Measurements from ENCODE around the gene CAPSL.
"Not testable (repeated sequence)": the region's sequence is repeated elsewhere in the genome, so short reads cannot be mapped to it uniquely, and the experiment has no call there.

CAPSL gene

DNA sequence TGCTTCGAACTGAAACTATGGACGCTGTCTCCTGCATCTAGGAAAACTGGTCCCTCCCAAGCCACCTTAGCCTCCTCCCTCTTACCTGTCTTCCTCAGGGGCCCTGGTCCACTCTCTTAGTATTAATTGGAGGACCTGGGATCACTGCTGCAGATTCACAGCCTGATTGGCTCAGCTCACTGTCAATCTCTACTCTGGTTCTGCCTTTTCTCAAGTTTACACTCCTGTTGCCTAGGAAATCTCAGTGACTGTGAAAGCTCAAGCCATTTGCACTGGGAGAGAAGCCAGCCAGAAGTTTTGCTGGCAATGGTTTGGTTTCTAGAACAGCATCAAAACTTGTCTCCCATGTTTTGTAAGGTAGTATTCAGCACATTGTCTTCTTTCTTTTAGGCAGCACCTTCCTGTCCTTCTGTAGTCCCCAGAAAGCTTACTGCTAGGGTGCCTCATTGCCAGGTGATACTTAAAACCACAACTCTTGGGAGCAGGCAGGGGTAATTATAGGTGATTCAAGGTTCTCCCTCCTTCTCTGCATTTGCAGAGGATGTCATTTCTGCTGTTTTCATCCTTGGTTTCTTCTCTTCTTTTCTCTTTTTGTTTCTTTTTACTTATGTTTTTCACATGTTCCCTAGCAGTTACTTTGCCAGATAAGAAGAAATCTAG lies at the start of gene CAPSL:
TSS of gene CAPSL (minus strand) at position 55 of the 660 bp plus-strand sequence. CDS start 17,502 bp downstream, outside the sequence.
- Histone ChIP-seq H3K79me2 (ENCODE audit: low read length) (no peaks in the 10 kb centered on the region), H2AFZ (ENCODE audit: low read length) (no peak within 1 kb of the TSS), H3K9me3 (replicated peaks; ENCODE audit: insufficient read depth, low read length) (no peaks in the 10 kb centered on the region), H3K9me2 (replicated peaks; ENCODE audit: insufficient read depth, low read length) (no peaks in the 10 kb centered on the region), H3K27ac (ENCODE audit: low read length) (no peak within 1 kb of the TSS), H3K4me3 (ENCODE audit: low read length) (no peak within 1 kb of the TSS), H3K36me3 (replicated peaks; ENCODE audit: insufficient read depth, low read length) (no peaks in the 10 kb centered on the region), H3K9ac (ENCODE audit: low read length) (no peak within 1 kb of the TSS), H3K4me2 (ENCODE audit: low read depth, low read length) (no peak within 1 kb of the TSS), H4K20me1 (ENCODE audit: insufficient read depth, low read length) (no peaks in the 10 kb centered on the region), H3K4me1 (ENCODE audit: low read length) (no peaks in the 10 kb centered on the region), H3K27me3 (replicated peaks; ENCODE audit: insufficient read depth, low read length) (no peaks in the 10 kb centered on the region), H3F3A (ENCODE audit: insufficient read depth, low read length) (no peaks in the 10 kb centered on the region)
- DNase-seq, result peak; percentile 32
- TF ChIP-seq EZH2 (optimal IDR thresholded peaks at IDR 0.05; ENCODE audit: low read depth, low read length) (no peak), EZH2phosphoT487 (IDR thresholded peaks at IDR 0.05; ENCODE audit: low read length) (no peak)
- TF ChIP-seq, protein P1, sequence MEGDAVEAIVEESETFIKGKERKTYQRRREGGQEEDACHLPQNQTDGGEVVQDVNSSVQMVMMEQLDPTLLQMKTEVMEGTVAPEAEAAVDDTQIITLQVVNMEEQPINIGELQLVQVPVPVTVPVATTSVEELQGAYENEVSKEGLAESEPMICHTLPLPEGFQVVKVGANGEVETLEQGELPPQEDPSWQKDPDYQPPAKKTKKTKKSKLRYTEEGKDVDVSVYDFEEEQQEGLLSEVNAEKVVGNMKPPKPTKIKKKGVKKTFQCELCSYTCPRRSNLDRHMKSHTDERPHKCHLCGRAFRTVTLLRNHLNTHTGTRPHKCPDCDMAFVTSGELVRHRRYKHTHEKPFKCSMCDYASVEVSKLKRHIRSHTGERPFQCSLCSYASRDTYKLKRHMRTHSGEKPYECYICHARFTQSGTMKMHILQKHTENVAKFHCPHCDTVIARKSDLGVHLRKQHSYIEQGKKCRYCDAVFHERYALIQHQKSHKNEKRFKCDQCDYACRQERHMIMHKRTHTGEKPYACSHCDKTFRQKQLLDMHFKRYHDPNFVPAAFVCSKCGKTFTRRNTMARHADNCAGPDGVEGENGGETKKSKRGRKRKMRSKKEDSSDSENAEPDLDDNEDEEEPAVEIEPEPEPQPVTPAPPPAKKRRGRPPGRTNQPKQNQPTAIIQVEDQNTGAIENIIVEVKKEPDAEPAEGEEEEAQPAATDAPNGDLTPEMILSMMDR (IDR thresholded peaks at IDR 0.05; ENCODE audit: low read length), result no peak

DNA sequence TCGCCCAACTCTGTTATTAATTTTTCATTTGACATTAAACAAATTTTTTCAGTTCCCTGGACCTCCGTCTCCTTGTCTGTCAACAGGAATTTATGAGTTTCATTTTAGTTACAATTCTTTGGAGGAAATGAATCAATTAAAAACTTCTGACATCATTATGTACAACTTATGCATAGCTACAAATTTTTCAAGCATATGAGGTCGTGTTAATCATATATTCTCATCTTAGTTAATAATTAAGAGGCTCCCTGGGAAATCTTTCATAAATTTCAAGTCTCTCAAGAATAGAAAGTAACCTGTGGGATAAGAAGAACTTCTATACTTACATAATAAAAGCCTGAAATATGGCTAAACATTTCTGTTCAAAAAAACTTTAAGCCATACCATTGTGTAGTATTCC lies 49.4 kb upstream of the CAPSL start:
- Histone ChIP-seq H3K27me3 (replicated peaks; ENCODE audit: insufficient read depth, low read length) (no peaks in the 10 kb centered on the region), H3K27ac (ENCODE audit: low read length) (no peak overlapping the region), H3K4me3 (ENCODE audit: low read length) (no peak overlapping the region), H2AFZ (ENCODE audit: low read length) (no peak overlapping the region), H3K9me2 (replicated peaks; ENCODE audit: insufficient read depth, low read length) (no peaks in the 10 kb centered on the region), H3K4me1 (ENCODE audit: low read length) (no peaks in the 10 kb centered on the region), H3K9me3 (replicated peaks; ENCODE audit: insufficient read depth, low read length) (no peaks in the 10 kb centered on the region), H3F3A (ENCODE audit: insufficient read depth, low read length) (no peaks in the 10 kb centered on the region), H3K9ac (ENCODE audit: low read length) (no peak overlapping the region), H4K20me1 (ENCODE audit: insufficient read depth, low read length) (no peaks in the 10 kb centered on the region), H3K4me2 (ENCODE audit: low read depth, low read length) (no peak overlapping the region), H3K36me3 (replicated peaks; ENCODE audit: insufficient read depth, low read length) (no peaks in the 10 kb centered on the region), H3K79me2 (ENCODE audit: low read length) (no peaks in the 10 kb centered on the region)
- TF ChIP-seq, protein P1 (IDR thresholded peaks at IDR 0.05; ENCODE audit: low read length), result no peak
- TF ChIP-seq EZH2 (optimal IDR thresholded peaks at IDR 0.05; ENCODE audit: low read depth, low read length) (no peak), EZH2phosphoT487 (IDR thresholded peaks at IDR 0.05; ENCODE audit: low read length) (no peak)
- no peak for DNase-seq

DNA sequence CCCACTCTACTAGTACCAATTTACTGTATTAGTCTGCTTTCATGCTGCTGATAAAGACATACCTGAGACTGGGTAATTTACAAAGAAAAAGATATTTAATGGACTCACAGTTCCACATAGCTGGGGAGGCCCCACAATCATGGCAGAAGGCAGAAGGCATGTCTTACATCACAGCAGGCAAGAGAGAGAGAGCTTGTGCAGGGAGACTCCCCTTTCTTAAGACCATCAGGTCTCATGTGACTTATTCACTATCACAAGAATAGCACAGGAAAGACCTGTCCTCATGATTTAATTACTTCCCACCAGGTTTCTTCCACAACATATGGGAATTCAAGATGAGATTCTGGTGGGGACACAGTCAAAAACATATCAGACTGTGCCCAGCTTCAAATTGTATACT lies 41.3 kb upstream of the CAPSL start:
- Histone ChIP-seq H3K4me1 (ENCODE audit: low read length) (no peaks in the 10 kb centered on the region), H3K9me3 (replicated peaks; ENCODE audit: insufficient read depth, low read length) (no peaks in the 10 kb centered on the region), H3K27me3 (replicated peaks; ENCODE audit: insufficient read depth, low read length) (no peaks in the 10 kb centered on the region), H2AFZ (ENCODE audit: low read length) (no peak overlapping the region), H3K36me3 (replicated peaks; ENCODE audit: insufficient read depth, low read length) (no peaks in the 10 kb centered on the region), H4K20me1 (ENCODE audit: insufficient read depth, low read length) (no peaks in the 10 kb centered on the region), H3K9ac (ENCODE audit: low read length) (no peak overlapping the region), H3K4me2 (ENCODE audit: low read depth, low read length) (no peak overlapping the region), H3K4me3 (ENCODE audit: low read length) (no peak overlapping the region), H3K27ac (ENCODE audit: low read length) (no peak overlapping the region), H3K79me2 (ENCODE audit: low read length) (no peaks in the 10 kb centered on the region), H3F3A (ENCODE audit: insufficient read depth, low read length) (no peaks in the 10 kb centered on the region), H3K9me2 (replicated peaks; ENCODE audit: insufficient read depth, low read length) (no peaks in the 10 kb centered on the region)
- DNase-seq, result no peak
- TF ChIP-seq, protein P1 (IDR thresholded peaks at IDR 0.05; ENCODE audit: low read length), result no peak
- TF ChIP-seq EZH2 (optimal IDR thresholded peaks at IDR 0.05; ENCODE audit: low read depth, low read length) (no peak), EZH2phosphoT487 (IDR thresholded peaks at IDR 0.05; ENCODE audit: low read length) (no peak)

DNA sequence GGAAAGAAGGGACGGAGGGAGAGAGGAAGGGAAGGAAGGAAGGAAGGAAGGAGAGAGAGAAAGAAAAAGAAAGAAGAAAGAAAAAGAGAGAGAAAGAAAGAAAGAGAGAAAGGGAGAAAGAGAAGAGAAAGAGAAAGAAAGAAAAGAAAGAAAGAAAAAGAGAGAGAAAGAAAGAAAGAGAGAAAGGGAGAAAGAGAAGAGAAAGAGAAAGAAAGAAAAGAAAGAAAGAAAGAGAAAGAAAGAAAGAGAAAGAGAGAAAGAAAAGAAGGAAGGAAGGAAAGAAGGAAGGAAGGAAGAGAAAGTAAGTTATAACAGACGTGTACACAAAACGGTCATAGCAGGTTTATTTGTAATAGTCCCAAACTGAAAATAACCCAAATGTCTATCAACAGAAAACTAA lies 38.4 kb upstream of the CAPSL start:
- not testable (repeated sequence) for H4K20me1 ChIP-seq (ENCODE audit: insufficient read depth, low read length); H3K27ac ChIP-seq (ENCODE audit: low read length); H3K4me1 ChIP-seq (ENCODE audit: low read length); H3K27me3 ChIP-seq (replicated peaks; ENCODE audit: insufficient read depth, low read length); DNase-seq; H2AFZ ChIP-seq (ENCODE audit: low read length); H3K9me2 ChIP-seq (replicated peaks; ENCODE audit: insufficient read depth, low read length); H3K4me2 ChIP-seq (ENCODE audit: low read depth, low read length); H3K9ac ChIP-seq (ENCODE audit: low read length); H3K79me2 ChIP-seq (ENCODE audit: low read length); H3F3A ChIP-seq (ENCODE audit: insufficient read depth, low read length); H3K4me3 ChIP-seq (ENCODE audit: low read length); H3K9me3 ChIP-seq (replicated peaks; ENCODE audit: insufficient read depth, low read length); H3K36me3 ChIP-seq (replicated peaks; ENCODE audit: insufficient read depth, low read length)

Measured in MM.1S (cell line).